Activated T-cell treated with anti-CD3 and anti-CD28 coated beads, Interleukin-2, amount 50 U/mL, for 72 hours (primary cell): ENCODE measurements around the gene SP3. TPM values are rescaled to one million over a fixed set of nuclear protein-coding genes. Genes with fewer than 3 reads are reported as not detected.

ENCODE experiments used
- ATAC-seq, 2 donors: fragments of 150-1000 bp; cut with Tn5 transposase; replicated peaks in 1 of 2; 2 replicates each; pipeline ENCODE4 v1.10.0; 2021; ENCODE audit warnings: moderate library complexity in 2 of 2, mild to moderate bottlenecking in 1 of 2
- DNase-seq, 2 donors: peaks; one replicate each; pipeline ENCODE4 v3.0.0; 2021 to 2022; ENCODE audit warnings: mixed read lengths in 1 of 2
- H3K27ac Mint-ChIP-seq: one replicate; pipeline ENCODE4 v1.8.0; 2022; ENCODE audit warnings: mild to moderate bottlenecking, moderate library complexity, mixed read lengths
- H3K27me3 Mint-ChIP-seq: one replicate; pipeline ENCODE4 v1.8.0; 2022; ENCODE audit warnings: low read depth, mixed read lengths
- H3K36me3 Mint-ChIP-seq, 2 donors: one replicate each; pipeline ENCODE4 v1.8.0; 2022; ENCODE audit warnings: mixed read lengths in 2 of 2, mild to moderate bottlenecking in 1 of 2; ENCODE audit not compliant: insufficient read depth in 2 of 2
- H3K4me1 Mint-ChIP-seq: one replicate; pipeline ENCODE4 v1.8.0; 2022; ENCODE audit warnings: low read depth, mixed read lengths
- H3K4me3 Mint-ChIP-seq, 2 donors: one replicate each; pipeline ENCODE4 v1.8.0; 2022; ENCODE audit warnings: mild to moderate bottlenecking in 2 of 2, mixed read lengths in 2 of 2, moderate library complexity in 2 of 2
- H3K9me3 Mint-ChIP-seq, 2 donors: one replicate each; pipeline ENCODE4 v1.8.0; 2022; ENCODE audit warnings: mixed read lengths in 2 of 2
- total RNA-seq, 2 donors: library from RNA; stranded (reverse); gene quantifications; one replicate each; pipeline ENCODE4 v1.2.3, GENCODE V29; 2022

The SP3 gene
- total RNA-seq, 2 donors from 2014 or later: 106 to 128 TPM

DNA sequence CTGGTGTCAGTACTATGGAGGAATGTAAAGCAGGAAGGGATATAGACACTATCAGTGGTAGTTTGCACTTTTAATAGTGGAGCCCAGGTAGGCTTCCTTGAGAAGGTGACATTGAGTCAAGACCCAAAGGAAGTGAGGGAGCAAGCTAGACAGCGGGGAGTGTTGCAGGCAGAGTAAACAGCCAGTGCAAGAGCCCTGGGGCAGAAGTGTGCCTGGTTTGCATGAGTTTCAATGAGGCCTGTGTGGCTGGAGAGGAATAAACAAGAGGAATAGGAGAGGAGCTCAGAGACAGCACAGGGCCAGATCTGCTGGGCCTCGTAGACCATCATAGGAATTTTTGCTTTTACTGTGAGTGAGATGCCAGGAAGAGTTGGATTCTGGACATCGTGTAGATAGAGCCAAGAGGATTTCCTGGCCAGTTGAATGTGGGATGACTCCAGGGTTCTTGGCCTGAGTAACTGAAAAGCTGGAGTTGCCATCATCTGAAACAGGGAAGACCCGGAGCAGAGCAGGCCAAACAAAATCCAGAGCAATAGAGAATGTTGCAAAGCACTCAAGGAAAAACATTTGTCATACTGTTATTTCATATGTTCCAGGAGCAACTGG lies 102.5 kb downstream of the SP3 start:
- no peaks in the 10 kb centered on the region for H3K9me3 Mint-ChIP-seq
- peaks cover 6% of the 10 kb centered on the region for H3K27me3 Mint-ChIP-seq
- H3K4me3 Mint-ChIP-seq: no peak overlapping the region
- no peaks in the 10 kb centered on the region for H3K4me1 Mint-ChIP-seq
- no peaks in the 10 kb centered on the region for H3K36me3 Mint-ChIP-seq
- no peak overlapping the region for H3K27ac Mint-ChIP-seq
- ATAC-seq (no peak), DNase-seq (no peak)

DNA sequence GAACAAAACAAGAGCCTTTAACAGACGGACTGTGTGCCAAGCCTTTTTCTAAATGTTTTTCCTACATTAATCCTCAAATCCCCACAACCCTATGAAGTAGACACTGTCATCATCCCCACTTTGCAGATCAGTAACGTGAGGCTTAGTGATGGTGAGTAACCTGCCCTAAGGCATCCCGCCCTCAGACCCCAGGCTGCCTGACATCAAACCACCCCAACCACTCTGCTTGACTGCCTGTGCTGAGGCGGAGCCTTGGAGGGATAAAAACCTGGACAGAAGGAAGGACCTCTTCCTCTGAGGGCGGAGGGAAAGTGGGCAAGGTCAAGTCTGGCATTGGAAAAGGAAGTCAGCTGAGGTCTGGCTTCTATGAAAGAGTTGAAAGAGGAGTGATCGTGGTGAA lies 104.6 kb downstream of the SP3 start:
- Mint-ChIP-seq H3K4me1 (no peaks in the 10 kb centered on the region), H3K9me3 (no peaks in the 10 kb centered on the region), H3K27ac (no peak overlapping the region), H3K36me3 (no peaks in the 10 kb centered on the region), H3K4me3 (no peak overlapping the region), H3K27me3 (no peaks in the 10 kb centered on the region)
- no peak for DNase-seq
- ATAC-seq: no peak

DNA sequence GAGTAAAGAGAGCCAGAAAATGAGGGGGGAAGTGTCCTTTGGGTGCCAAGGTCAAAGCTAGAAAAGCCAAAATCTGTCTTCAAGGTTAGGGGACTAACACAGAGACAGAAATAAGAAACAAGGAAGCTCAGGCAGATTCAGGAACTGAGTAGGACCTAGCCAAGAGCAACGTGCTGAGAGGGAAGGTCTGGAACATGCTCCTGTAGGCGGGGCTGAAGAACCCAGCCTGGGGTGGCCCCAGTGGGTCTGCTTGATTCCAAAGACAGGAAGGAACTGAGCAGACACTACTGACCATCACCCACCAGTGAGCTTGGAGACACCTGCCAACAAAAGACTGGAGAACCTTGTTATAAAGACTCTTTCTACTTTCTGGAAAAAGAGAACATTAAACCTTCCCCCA lies 105.1 kb downstream of the SP3 start:
- ATAC-seq (no peak), DNase-seq (no peak)
- Mint-ChIP-seq H3K4me3 (no peak overlapping the region), H3K27me3 (no peaks in the 10 kb centered on the region), H3K27ac (no peak overlapping the region), H3K36me3 (no peaks in the 10 kb centered on the region), H3K4me1 (no peaks in the 10 kb centered on the region), H3K9me3 (no peaks in the 10 kb centered on the region)

DNA sequence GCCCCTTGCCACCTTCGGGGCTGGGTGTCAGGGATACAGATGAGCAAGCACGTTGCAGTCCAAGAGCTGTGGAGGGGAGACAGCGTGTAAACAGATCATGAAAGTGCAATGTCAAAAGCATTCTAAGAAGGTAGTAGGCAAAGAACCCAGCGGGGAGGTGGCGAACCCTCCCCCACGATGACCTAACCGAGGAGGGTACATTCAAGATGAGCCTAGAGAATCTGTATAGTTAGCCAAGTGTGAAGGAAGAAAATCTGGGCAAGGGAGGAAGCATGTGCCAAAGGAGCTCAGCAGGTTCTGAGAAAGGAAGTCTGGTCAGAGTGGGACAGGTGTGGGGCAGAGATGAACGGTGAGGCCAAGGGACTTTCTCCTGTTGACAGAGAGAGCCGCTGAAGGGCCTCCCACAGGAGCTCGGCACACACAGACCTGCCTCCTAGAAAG lies 106.9 kb downstream of the SP3 start:
- Mint-ChIP-seq H3K9me3 (no peaks in the 10 kb centered on the region), H3K27ac (no peak overlapping the region), H3K36me3 (no peaks in the 10 kb centered on the region), H3K27me3 (no peaks in the 10 kb centered on the region), H3K4me3 (no peak overlapping the region), H3K4me1 (no peaks in the 10 kb centered on the region)
- no peak for ATAC-seq
- DNase-seq: no peak
